MCF 10A (cell line): Measurements from ENCODE around the gene TEX11. TPM values are rescaled to one million over a fixed set of nuclear protein-coding genes. Genes with fewer than 3 reads are reported as not detected.
A peak's percentile ranks its signal among the peaks of the same experiment; 100 is the strongest.
"Not testable (repeated sequence)": the region's sequence is repeated elsewhere in the genome, so short reads cannot be mapped to it uniquely, and the experiment has no call there.

Source experiments
- BruUV-seq: library from RNA; stranded (reverse); fragments of 400-500 nt; replicated peaks from 2 replicates; lab custom pipeline; 2021; lab: Mats Ljungman, UMichigan
- CTCF ChIA-PET: fragments of 300-600 bp; sonication (Branson Sonifier 250); formaldehyde crosslinking; extraction: SDS; loops from one replicate; lab custom pipeline; 2021; ENCODE audit warnings: antibody characterized with exemption, inconsistent platforms; lab: Yijun Ruan, JAX
- POLR2A ChIA-PET: fragments of 300-600, 350-650 bp; sonication (Branson Sonifier 250); formaldehyde crosslinking; extraction: SDS; loops from one replicate; lab custom pipeline; 2020; ENCODE audit warnings: antibody characterized with exemption, inconsistent platforms; lab: Yijun Ruan, JAX
- DNase-seq: peaks from one replicate; pipeline ENCODE4 v3.0.0-alpha.2; 2018; ENCODE audit not compliant: unreplicated experiment
- H3K27ac Mint-ChIP-seq: one replicate; pipeline ENCODE4 v1.8.0; 2022; ENCODE audit warnings: mild to moderate bottlenecking, low read depth, mixed read lengths; ENCODE audit not compliant: unreplicated experiment
- H3K27me3 Mint-ChIP-seq: one replicate; pipeline ENCODE4 v1.8.0; 2022; ENCODE audit warnings: mixed read lengths; ENCODE audit not compliant: insufficient read depth, unreplicated experiment
- H3K36me3 Mint-ChIP-seq: one replicate; pipeline ENCODE4 v1.8.0; 2022; ENCODE audit warnings: mild to moderate bottlenecking, moderate library complexity, mixed read lengths; ENCODE audit not compliant: insufficient read depth, unreplicated experiment
- H3K4me1 Mint-ChIP-seq: one replicate; pipeline ENCODE4 v1.8.0; 2022; ENCODE audit warnings: mixed read lengths; ENCODE audit not compliant: insufficient read depth, unreplicated experiment
- H3K4me3 Mint-ChIP-seq: one replicate; pipeline ENCODE4 v1.8.0; 2022; ENCODE audit warnings: mild to moderate bottlenecking, moderate library complexity, mixed read lengths; ENCODE audit not compliant: unreplicated experiment
- H3K9me3 Mint-ChIP-seq: one replicate; pipeline ENCODE4 v1.8.0; 2022; ENCODE audit warnings: mixed read lengths; ENCODE audit not compliant: unreplicated experiment
- intact Hi-C: fragments of 100-400 bp; cut with micrococcal nuclease; formaldehyde crosslinking; loops from 2 replicates; pipeline ENCODE4 v1.14.1; 2022
- total RNA-seq: library from RNA; stranded (reverse); gene quantifications from 2 replicates; pipeline ENCODE4 v1.2.3, GENCODE V29; 2022
- TF ChIP-seq, protein P1 (sequence below): fragments of 200-600 bp; IDR thresholded peaks from one replicate; pipeline ENCODE4 v1.8.0; 2022; ENCODE audit warnings: antibody characterized with exemption, mild to moderate bottlenecking; ENCODE audit not compliant: unreplicated experiment

Gene TEX11
- total RNA-seq, 1 experiment from 2014 or later, result not detected

DNA sequence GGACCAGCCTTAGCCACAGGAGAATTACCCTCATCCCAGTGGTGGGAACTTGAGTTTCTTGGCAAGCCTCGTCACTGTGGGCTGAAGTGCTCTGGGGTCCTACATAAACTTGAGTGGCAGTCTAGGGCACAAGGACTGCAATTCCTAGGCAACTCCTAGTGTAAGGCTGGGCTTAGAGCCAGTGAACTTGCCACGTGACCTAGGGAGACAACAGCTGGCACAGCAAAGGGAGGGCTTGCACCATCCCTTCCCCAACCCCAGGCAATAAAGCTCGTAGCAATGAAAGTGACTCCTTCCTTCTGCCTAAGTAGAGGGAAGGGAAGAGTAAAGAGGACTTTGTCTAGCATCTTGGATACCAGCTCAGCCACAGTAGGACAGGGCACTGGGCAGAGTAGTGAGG, 81.8 kb downstream of the TEX11 start:
- no peaks in the 10 kb centered on the region for H3K9me3 Mint-ChIP-seq
- H3K36me3 Mint-ChIP-seq, result no peaks in the 10 kb centered on the region
- POLR2A ChIA-PET, result no interaction called here
- no TSS peak for BruUV-seq
- H3K27me3 Mint-ChIP-seq, result peaks cover 45% of the 10 kb centered on the region
- H3K27ac Mint-ChIP-seq, result no peak overlapping the region
- H3K4me1 Mint-ChIP-seq, result no peaks in the 10 kb centered on the region
- CTCF ChIA-PET, result interaction anchor here (0.5 to 0.6 kb wide), 3 partner anchors 39 to 465 kb away, joined by 3 to 4 read pairs (median 4); no protein-coding TSS in a partner anchor
- intact Hi-C loops, result no loop called here
- peak; percentile 30 for DNase-seq
- TF ChIP-seq, protein P1, sequence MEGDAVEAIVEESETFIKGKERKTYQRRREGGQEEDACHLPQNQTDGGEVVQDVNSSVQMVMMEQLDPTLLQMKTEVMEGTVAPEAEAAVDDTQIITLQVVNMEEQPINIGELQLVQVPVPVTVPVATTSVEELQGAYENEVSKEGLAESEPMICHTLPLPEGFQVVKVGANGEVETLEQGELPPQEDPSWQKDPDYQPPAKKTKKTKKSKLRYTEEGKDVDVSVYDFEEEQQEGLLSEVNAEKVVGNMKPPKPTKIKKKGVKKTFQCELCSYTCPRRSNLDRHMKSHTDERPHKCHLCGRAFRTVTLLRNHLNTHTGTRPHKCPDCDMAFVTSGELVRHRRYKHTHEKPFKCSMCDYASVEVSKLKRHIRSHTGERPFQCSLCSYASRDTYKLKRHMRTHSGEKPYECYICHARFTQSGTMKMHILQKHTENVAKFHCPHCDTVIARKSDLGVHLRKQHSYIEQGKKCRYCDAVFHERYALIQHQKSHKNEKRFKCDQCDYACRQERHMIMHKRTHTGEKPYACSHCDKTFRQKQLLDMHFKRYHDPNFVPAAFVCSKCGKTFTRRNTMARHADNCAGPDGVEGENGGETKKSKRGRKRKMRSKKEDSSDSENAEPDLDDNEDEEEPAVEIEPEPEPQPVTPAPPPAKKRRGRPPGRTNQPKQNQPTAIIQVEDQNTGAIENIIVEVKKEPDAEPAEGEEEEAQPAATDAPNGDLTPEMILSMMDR, result no peak
- no peak overlapping the region for H3K4me3 Mint-ChIP-seq

DNA sequence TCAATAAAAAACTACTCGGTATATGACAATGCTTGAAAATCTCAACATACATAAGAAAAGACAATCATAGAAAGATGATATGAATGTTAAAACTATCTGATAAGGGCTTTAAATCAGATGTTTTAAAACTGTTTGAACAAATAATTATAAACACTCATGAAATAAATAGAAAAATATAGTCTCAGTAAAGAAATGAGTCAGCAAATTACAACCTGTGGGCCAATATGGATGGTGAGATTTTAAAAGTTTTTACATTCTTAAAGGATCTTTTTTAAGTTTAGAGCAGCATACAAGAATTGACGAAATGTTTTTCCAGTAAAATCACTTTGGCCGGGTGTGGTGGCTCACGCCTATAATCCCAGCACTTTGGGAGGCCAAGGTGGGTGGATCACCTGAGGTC, 83.1 kb downstream of the TEX11 start:
- no peak overlapping the region for H3K27ac Mint-ChIP-seq
- H3K27me3 Mint-ChIP-seq, result peaks cover 38% of the 10 kb centered on the region
- H3K9me3 Mint-ChIP-seq, result no peaks in the 10 kb centered on the region
- H3K36me3 Mint-ChIP-seq, result no peaks in the 10 kb centered on the region
- CTCF ChIA-PET, result interaction anchor here (0.6 to 1.4 kb wide), 2 partner anchors 56 to 191 kb away, joined by 3 read pairs; no protein-coding TSS in a partner anchor
- DNase-seq, result no peak
- no TSS peak for BruUV-seq
- POLR2A ChIA-PET, result no interaction called here
- H3K4me3 Mint-ChIP-seq, result no peak overlapping the region
- intact Hi-C loops, result no loop called here
- TF ChIP-seq, protein P1, result no peak
- no peaks in the 10 kb centered on the region for H3K4me1 Mint-ChIP-seq

DNA sequence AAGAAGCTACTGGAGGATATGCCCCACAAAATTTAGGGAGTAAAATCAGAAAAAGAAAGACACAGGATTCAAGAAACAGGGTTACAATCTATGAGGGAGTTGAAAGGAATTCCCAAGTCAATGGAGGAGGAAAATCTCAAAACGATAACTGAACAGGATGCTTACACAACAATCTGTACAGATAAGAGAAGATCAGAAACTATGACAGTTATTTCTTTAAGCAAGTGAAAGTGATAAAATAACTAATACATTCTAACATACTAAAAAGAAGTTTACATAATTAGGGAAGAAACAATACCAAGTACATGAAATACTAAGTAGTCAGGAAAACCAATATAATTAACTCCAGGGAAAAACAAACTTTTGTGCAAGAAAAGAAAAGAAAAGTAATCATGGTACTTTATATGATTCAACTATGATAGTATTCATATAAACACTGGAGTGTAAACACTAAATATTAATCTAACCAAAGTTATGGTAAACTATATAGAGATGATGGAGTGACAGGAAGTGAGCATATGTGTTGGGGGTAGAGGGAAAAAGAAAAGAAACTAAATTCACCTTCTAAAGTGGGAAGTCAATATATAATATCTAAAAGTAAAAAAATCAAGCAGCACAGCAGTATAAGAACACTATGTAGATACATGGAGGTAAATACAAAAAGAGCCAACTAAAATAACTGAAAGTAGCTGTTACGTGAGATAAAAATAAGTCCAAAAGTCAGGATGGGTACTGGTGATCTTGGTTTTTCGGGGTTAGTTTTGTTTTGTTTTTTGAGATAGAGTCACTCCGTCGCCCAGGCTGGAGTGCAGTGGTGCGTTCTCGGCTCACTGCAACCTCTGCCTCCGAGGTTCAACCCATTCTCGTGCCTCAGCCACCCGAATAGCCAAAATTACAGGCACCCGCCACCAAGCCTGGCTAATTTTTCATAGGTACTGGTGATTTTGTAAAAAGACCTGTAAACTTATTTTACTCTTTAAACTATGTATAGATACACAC, 99.3 kb downstream of the TEX11 start:
- intact Hi-C loops, result no loop called here
- no TSS peak for BruUV-seq

DNA sequence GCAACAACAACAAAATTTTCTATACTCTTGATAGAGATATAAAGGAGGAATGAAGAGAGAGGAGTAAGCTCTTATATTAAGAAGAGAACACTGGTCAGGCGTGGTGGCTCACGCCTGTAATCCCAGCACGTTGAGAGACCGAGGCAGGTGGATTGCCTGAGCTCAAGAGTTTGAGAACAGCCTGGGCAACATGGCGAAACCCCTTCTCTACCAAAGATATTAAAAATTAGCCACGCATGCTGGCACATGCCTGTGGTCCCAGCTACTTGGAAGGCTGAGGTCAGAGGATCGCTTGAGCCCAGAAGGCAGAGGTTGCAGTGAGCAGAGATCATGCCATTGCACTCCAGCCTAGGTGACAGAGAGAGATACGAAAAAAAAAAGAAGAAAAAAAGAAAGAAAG, 102.4 kb downstream of the TEX11 start:
- Mint-ChIP-seq H3K36me3 (no peaks in the 10 kb centered on the region), H3K9me3 (no peaks in the 10 kb centered on the region), H3K4me3 (no peak overlapping the region), H3K27ac (no peak overlapping the region), H3K4me1 (no peaks in the 10 kb centered on the region), H3K27me3 (peaks cover 55% of the 10 kb centered on the region)
- TF ChIP-seq, protein P1, result no peak
- DNase-seq, result no peak
- CTCF ChIA-PET, result interaction anchor here (0.6 kb wide), 1 partner anchor 16 kb away, joined by 4 read pairs; no protein-coding TSS in a partner anchor
- intact Hi-C loops, result no loop called here
- BruUV-seq, result no TSS peak
- POLR2A ChIA-PET, result no interaction called here

More for the DNA sequence above, 99.3 kb downstream of the TEX11 start:
- H3K27ac Mint-ChIP-seq, result no peak overlapping the region
- H3K4me1 Mint-ChIP-seq, result no peaks in the 10 kb centered on the region
- TF ChIP-seq, protein P1, result no peak
- ChIA-PET CTCF (no interaction called here), POLR2A (interaction anchor here (1.1 kb wide), 1 partner anchor 43 kb away, joined by 4 read pairs; no protein-coding TSS in a partner anchor)
- H3K27me3 Mint-ChIP-seq, result peaks cover 29% of the 10 kb centered on the region
- no peak overlapping the region for H3K4me3 Mint-ChIP-seq
- no peak for DNase-seq
- H3K9me3 Mint-ChIP-seq, result no peaks in the 10 kb centered on the region
- no peaks in the 10 kb centered on the region for H3K36me3 Mint-ChIP-seq

DNA sequence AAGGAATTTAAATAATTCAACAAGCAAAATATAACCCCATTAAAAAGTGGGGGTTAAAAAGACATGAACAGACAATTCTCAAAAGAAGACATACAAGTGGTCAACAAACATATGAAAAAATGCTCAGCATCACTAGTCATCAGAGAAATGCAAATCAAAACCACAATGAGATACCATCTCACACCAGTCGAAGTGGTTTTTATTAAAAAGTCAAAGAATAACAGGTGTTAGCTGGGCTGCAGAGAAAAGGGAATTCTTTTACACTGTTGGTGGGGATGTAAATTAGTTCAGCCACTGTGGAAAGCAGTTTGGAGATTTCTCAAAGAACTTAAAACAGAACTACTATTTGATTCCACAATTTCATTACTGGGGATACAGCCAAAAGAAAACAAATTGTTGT, 111.8 kb downstream of the TEX11 start:
- DNase-seq, H3K4me3 Mint-ChIP-seq, H3K27ac Mint-ChIP-seq, intact Hi-C loops, H3K9me3 Mint-ChIP-seq, BruUV-seq, POLR2A ChIA-PET, H3K4me1 Mint-ChIP-seq, H3K36me3 Mint-ChIP-seq: not testable (repeated sequence)
- CTCF ChIA-PET, result interaction anchor here (0.5 kb wide), 1 partner anchor 140 kb away, joined by 3 read pairs; no protein-coding TSS in a partner anchor
- peaks cover 99% of the 10 kb centered on the region for H3K27me3 Mint-ChIP-seq
